ENCODE results near the gene KDM2B. TPM values are rescaled to one million over a fixed set of nuclear protein-coding genes. Genes with fewer than 3 reads are reported as not detected.

KDM2B gene
- total and polyA plus RNA-seq, 2 donors (not counting 1 experiment from before 2014, with no cell fraction given) = 108 to 126 TPM

GRCh38 chr12:121558956-121559355 lies 21.9 kb downstream of the KDM2B start:
- H3K4me1 Mint-ChIP-seq = peaks cover 40% of the 10 kb centered on the region
- DNase-seq (no peak), ATAC-seq (ENCODE audit: low read depth) (no peak)
- no peaks in the 10 kb centered on the region for H3K27me3 ChIP-seq (replicated peaks in 1 of 4; ENCODE audit: control extremely low read depth in 1 of 4, control insufficient read depth in 3 of 4, insufficient read depth in 4 of 4, low read length in 3 of 4)
- no peaks in the 10 kb centered on the region for H3K36me3 ChIP-seq (replicated peaks in 1 of 2; ENCODE audit: control extremely low read depth in 1 of 2, control insufficient read depth in 1 of 2, extremely low read depth in 1 of 2, insufficient read depth in 2 of 2, low read length in 1 of 2)
- no peak overlapping the region for H3K4me3 Mint-ChIP-seq
- H4K20me1 ChIP-seq (ENCODE audit: control insufficient read depth, insufficient read depth, low read length, poor library complexity, severe bottlenecking) = no peaks in the 10 kb centered on the region
- H3K4me2 ChIP-seq (replicated peaks; ENCODE audit: low read depth, low read length, poor library complexity, severe bottlenecking) = peak overlapping the region; percentile 64
- peaks cover 29 to 48% of the 10 kb centered on the region in 2 donors for H3K4me1 ChIP-seq (ENCODE audit: control insufficient read depth in 2 of 2, insufficient read depth in 2 of 2, low read length in 2 of 2)
- ChIA-PET POLR2A (interaction anchor here (0.6 to 1.5 kb wide), 2 partner anchors 18 to 73 kb away, joined by 4 to 6 read pairs; no protein-coding TSS in a partner anchor), CTCF (interaction anchor here (1.3 to 3.4 kb wide), 6 partner anchors 19 to 128 kb away, joined by 3 to 19 read pairs (median 10); partner anchors contain the start of genes MORN3 and ORAI1)
- no peak overlapping the region for H3K4me3 ChIP-seq (ENCODE audit: control extremely low read depth in 1 of 5, extremely low read depth in 1 of 5, insufficient read depth in 1 of 5, low read depth in 2 of 5, low read length in 4 of 5)
- WGBS (ENCODE audit: insufficient coverage) = 97% methylated on average over 6 of the region's 7 CpGs
- no peak overlapping the region for H3K9ac ChIP-seq (ENCODE audit: low read length)
- no peaks in the 10 kb centered on the region for H3K9me3 Mint-ChIP-seq (ENCODE audit: insufficient read depth)
- H3K9me3 ChIP-seq (ENCODE audit: control extremely low read depth in 1 of 3, control insufficient read depth in 2 of 3, insufficient read depth in 1 of 3, low read length in 2 of 3) = peaks cover 0 to 2% (median 0%) of the 10 kb centered on the region in 3 donors
- H3K27me3 Mint-ChIP-seq = no peaks in the 10 kb centered on the region
- no peak overlapping the region for H3K27ac ChIP-seq (ENCODE audit: low read length in 2 of 2)
- intact Hi-C loops (cut with micrococcal nuclease) = no loop called here
- H3K79me2 ChIP-seq (ENCODE audit: control insufficient read depth, insufficient read depth, low read length) = peaks cover 4% of the 10 kb centered on the region
- TF ChIP-seq CTCF (IDR thresholded peaks at IDR 0.05) (no peak), EZH2 (IDR thresholded peaks at IDR 0.05; ENCODE audit: borderline replicate concordance, insufficient read depth, low read depth, low read length, poor library complexity, severe bottlenecking) (no peak)
- no peak overlapping the region for H2AFZ ChIP-seq (ENCODE audit: insufficient read depth, low read depth, low read length, poor library complexity, severe bottlenecking)
- H3K27ac Mint-ChIP-seq = peak overlapping the region; percentile 68

GRCh38 chr12:121550974-121551634 lies 29.7 kb downstream of the KDM2B start:
- Histone ChIP-seq H3K79me2 (ENCODE audit: control insufficient read depth, insufficient read depth, low read length) (peaks cover 4% of the 10 kb centered on the region), H3K27me3 (replicated peaks in 1 of 4; ENCODE audit: control extremely low read depth in 1 of 4, control insufficient read depth in 3 of 4, insufficient read depth in 4 of 4, low read length in 3 of 4) (no peaks in the 10 kb centered on the region), H2AFZ (ENCODE audit: insufficient read depth, low read depth, low read length, poor library complexity, severe bottlenecking) (no peak overlapping the region), H3K9me3 (ENCODE audit: control extremely low read depth in 1 of 3, control insufficient read depth in 2 of 3, insufficient read depth in 1 of 3, low read length in 2 of 3) (no peaks in the 10 kb centered on the region), H3K4me1 (ENCODE audit: control insufficient read depth in 2 of 2, insufficient read depth in 2 of 2, low read length in 2 of 2) (peaks cover 0 to 3% of the 10 kb centered on the region in 2 donors), H4K20me1 (ENCODE audit: control insufficient read depth, insufficient read depth, low read length, poor library complexity, severe bottlenecking) (no peaks in the 10 kb centered on the region), H3K9ac (ENCODE audit: low read length) (no peak overlapping the region), H3K27ac (ENCODE audit: low read length in 2 of 2) (no peak overlapping the region), H3K36me3 (replicated peaks in 1 of 2; ENCODE audit: control extremely low read depth in 1 of 2, control insufficient read depth in 1 of 2, extremely low read depth in 1 of 2, insufficient read depth in 2 of 2, low read length in 1 of 2) (no peaks in the 10 kb centered on the region), H3K4me2 (replicated peaks; ENCODE audit: low read depth, low read length, poor library complexity, severe bottlenecking) (no peak overlapping the region), H3K4me3 (ENCODE audit: control extremely low read depth in 1 of 5, extremely low read depth in 1 of 5, insufficient read depth in 1 of 5, low read depth in 2 of 5, low read length in 4 of 5) (no peak overlapping the region)
- no peak overlapping the region for H3K4me3 Mint-ChIP-seq
- no peak for ATAC-seq (ENCODE audit: low read depth)
- CTCF ChIA-PET = interaction anchor here (2.1 to 8.7 kb wide), 10 partner anchors 10 to 243 kb away, joined by 13 to 213 read pairs (median 26); partner anchors contain the start of genes MORN3 and ORAI1
- no peaks in the 10 kb centered on the region for H3K27me3 Mint-ChIP-seq
- TF ChIP-seq EZH2 (IDR thresholded peaks at IDR 0.05; ENCODE audit: borderline replicate concordance, insufficient read depth, low read depth, low read length, poor library complexity, severe bottlenecking) = no peak
- TF ChIP-seq CTCF (IDR thresholded peaks at IDR 0.05) = no peak
- no peak for DNase-seq
- POLR2A ChIA-PET = interaction anchor here (0.8 kb wide), 1 partner anchor 12 kb away, joined by 13 read pairs; no protein-coding TSS in a partner anchor
- 93% methylated on average over 6 of the region's 13 CpGs for WGBS (ENCODE audit: insufficient coverage)
- H3K9me3 Mint-ChIP-seq (ENCODE audit: insufficient read depth) = no peaks in the 10 kb centered on the region
- intact Hi-C loops (cut with micrococcal nuclease) = no loop called here
- H3K4me1 Mint-ChIP-seq = peaks cover 2% of the 10 kb centered on the region
- H3K27ac Mint-ChIP-seq = no peak overlapping the region
